Karpas-422 (cell line): Measurements from ENCODE around the gene VAMP8. TPM values are rescaled to one million over a fixed set of nuclear protein-coding genes. Genes with fewer than 3 reads are reported as not detected.
"Not testable (repeated sequence)": the region's sequence is repeated elsewhere in the genome, so short reads cannot be mapped to it uniquely, and the experiment has no call there.

Experiments used
- DNase-seq: peaks from one replicate; pipeline ENCODE4 v3.0.0-alpha.2; 2015
- H2AFZ ChIP-seq: fragments of 200-600 bp; sonication (generic); 2 replicates; pipeline ENCODE4 v1.6.1; 2014; ENCODE audit warnings: antibody characterized with exemption, low read length, mixed read lengths
- H3K27ac ChIP-seq: fragments of 200-600 bp; sonication (generic); 2 replicates; pipeline ENCODE4 v1.5.1; 2014; ENCODE audit warnings: mild to moderate bottlenecking, low read length, moderate library complexity
- H3K27me3 ChIP-seq: fragments of 200-600 bp; sonication (generic); 2 replicates; pipeline ENCODE4 v1.6.1; 2014; ENCODE audit warnings: low read length, mixed read lengths
- H3K36me3 ChIP-seq: fragments of 200-600 bp; sonication (generic); 2 replicates; pipeline ENCODE4 v1.6.1; 2014; ENCODE audit warnings: low read length, mixed read lengths; ENCODE audit not compliant: insufficient read depth
- H3K4me1 ChIP-seq: fragments of 200-600 bp; sonication (generic); 2 replicates; pipeline ENCODE4 v1.6.1; 2014; ENCODE audit warnings: mild to moderate bottlenecking, low read length, mixed read lengths
- H3K4me2 ChIP-seq: fragments of 200-600 bp; sonication (generic); 2 replicates; pipeline ENCODE4 v1.6.1; 2014; ENCODE audit warnings: low read length, low read depth, mild to moderate bottlenecking; ENCODE audit not compliant: poor library complexity, severe bottlenecking
- H3K4me3 ChIP-seq: fragments of 200-600 bp; sonication (generic); 2 replicates; pipeline ENCODE4 v1.5.1; 2014; ENCODE audit warnings: mild to moderate bottlenecking, antibody characterized with exemption, low read length, mixed read lengths
- H3K79me2 ChIP-seq: fragments of 200-600 bp; sonication (generic); 2 replicates; pipeline ENCODE4 v1.6.1; 2014; ENCODE audit warnings: mild to moderate bottlenecking, low read length, mixed read lengths
- H3K9ac ChIP-seq: fragments of 200-600 bp; sonication (generic); 2 replicates; pipeline ENCODE4 v1.6.0; 2014; ENCODE audit warnings: low read length
- H3K9me2 ChIP-seq: fragments of 200-600 bp; sonication (generic), shearing (Covaris generic); replicated peaks from 2 replicates; pipeline ENCODE4 v1.6.0; 2014; ENCODE audit warnings: mild to moderate bottlenecking, low read length, moderate library complexity; ENCODE audit not compliant: insufficient read depth
- H3K9me3 ChIP-seq: fragments of 300-700, 200-600 bp; sonication (generic); 2 replicates; pipeline ENCODE4 v1.6.1; 2014; ENCODE audit warnings: low read length, mixed read lengths
- H4K20me1 ChIP-seq: fragments of 200-600 bp; sonication (generic); 2 replicates; pipeline ENCODE4 v1.6.1; 2014; ENCODE audit warnings: mild to moderate bottlenecking, antibody characterized with exemption, low read length, low read depth; ENCODE audit not compliant: insufficient read depth
- total RNA-seq: library from RNA; depleted of rRNA; stranded (reverse); fragments of >200 nt; shearing (Covaris generic); gene quantifications from 2 replicates; pipeline ENCODE4 v1.2.3, GENCODE V29; 2014; ENCODE audit warnings: low replicate concordance

VAMP8 gene
- total RNA-seq, 1 experiment from 2014 or later: 141 TPM

DNA sequence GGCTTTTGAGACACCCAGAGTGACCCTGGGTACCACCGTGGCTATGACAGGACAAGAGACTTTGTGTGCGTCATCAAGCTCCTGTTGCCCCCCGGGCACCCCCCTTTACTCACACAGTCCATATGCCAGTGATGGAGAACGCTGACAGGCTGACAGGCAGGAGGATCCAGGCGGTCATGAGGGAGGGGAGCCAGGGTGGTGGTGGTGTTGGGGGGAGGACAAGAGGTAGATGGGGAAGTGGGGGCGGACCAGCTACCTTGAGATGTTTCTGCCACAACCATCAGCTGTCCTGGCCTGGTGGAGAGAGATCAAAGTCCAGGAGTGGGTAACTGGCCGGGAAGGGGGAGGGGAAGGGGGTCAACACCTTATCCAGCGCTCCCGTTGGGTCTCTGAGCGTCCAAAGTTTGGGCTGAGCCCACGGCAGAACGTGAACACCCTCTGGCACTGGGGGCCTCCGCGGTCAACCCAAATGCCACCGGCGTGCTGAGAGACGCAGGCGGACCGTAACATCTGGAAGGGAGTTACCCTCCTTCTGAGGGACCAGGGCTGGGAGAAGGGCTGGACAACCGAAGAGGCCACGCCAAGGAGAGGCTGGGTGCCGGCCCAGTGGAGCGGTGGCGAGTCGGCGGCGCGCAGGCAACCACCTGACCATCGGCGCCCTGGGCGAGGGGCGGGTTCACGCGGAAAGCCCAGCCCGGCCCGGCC lies 24.5 kb downstream of the VAMP8 start:
- Histone ChIP-seq H3K9ac (peak overlapping the region; percentile 68), H2AFZ (no peak overlapping the region), H3K4me3 (peak overlapping the region; percentile 70), H3K9me3 (no peaks in the 10 kb centered on the region), H3K4me2 (peak overlapping the region; percentile 83), H3K79me2 (peaks cover 8% of the 10 kb centered on the region), H3K9me2 (no peaks in the 10 kb centered on the region), H3K36me3 (peaks cover 7% of the 10 kb centered on the region; the same call in 1 of the 2 replicates), H3K27ac (no peak overlapping the region), H3K27me3 (no peaks in the 10 kb centered on the region), H3K4me1 (peaks cover 39% of the 10 kb centered on the region), H4K20me1 (0 out of 2 replicates have a peak, but pooled peaks cover 5% of the 10 kb centered on the region)
- peak; percentile 59 for DNase-seq

- peaks cover 31% of the 10 kb centered on the region for H3K4me1 ChIP-seq
- peak within 1 kb of the TSS; percentile 70 for H3K4me3 ChIP-seq
- H3K36me3 ChIP-seq: peaks cover 7% of the 10 kb centered on the region; the same call in 1 of the 2 replicates
- peak within 1 kb of the TSS; percentile 40 for H2AFZ ChIP-seq
- peak; percentile 98 for DNase-seq
- no peaks in the 10 kb centered on the region for H3K27me3 ChIP-seq
- H3K9ac ChIP-seq: peak within 1 kb of the TSS; percentile 68
- H3K27ac ChIP-seq: 0 out of 2 replicates have a peak within 1 kb of the TSS, but pooled peaks have one; percentile 10
- no peaks in the 10 kb centered on the region for H3K9me2 ChIP-seq
- peak within 1 kb of the TSS; percentile 83 for H3K4me2 ChIP-seq
- no peaks in the 10 kb centered on the region for H3K9me3 ChIP-seq
- H3K79me2 ChIP-seq: peaks cover 2% of the 10 kb centered on the region
- no peaks in the 10 kb centered on the region for H4K20me1 ChIP-seq
Observed at GRCh38 chr2:85602476-85603234, 25.3 kb downstream of the VAMP8 start, which contains the start of gene TMEM150A. TMEM150A (minus strand) TSS chr2:85602698; CDS start chr2:85601948, 750 bp downstream.

- Histone ChIP-seq H3K4me1 (peaks cover 21% of the 10 kb centered on the region), H3K36me3 (peaks cover 13% of the 10 kb centered on the region; the same call in 1 of the 2 replicates), H3K4me3 (peak overlapping the region; percentile 70; the same call in 1 of the 2 replicates), H3K4me2 (peak overlapping the region; percentile 83), H3K9ac (peak overlapping the region; percentile 13; the same call in 1 of the 2 replicates)
- not testable (repeated sequence) for DNase-seq, H4K20me1 ChIP-seq, H3K9me3 ChIP-seq, H3K9me2 ChIP-seq, H3K79me2 ChIP-seq, H3K27ac ChIP-seq, H2AFZ ChIP-seq, H3K27me3 ChIP-seq
Observed at GRCh38 chr2:85604133-85604444, 26.7 kb downstream of the VAMP8 start.

DNA sequence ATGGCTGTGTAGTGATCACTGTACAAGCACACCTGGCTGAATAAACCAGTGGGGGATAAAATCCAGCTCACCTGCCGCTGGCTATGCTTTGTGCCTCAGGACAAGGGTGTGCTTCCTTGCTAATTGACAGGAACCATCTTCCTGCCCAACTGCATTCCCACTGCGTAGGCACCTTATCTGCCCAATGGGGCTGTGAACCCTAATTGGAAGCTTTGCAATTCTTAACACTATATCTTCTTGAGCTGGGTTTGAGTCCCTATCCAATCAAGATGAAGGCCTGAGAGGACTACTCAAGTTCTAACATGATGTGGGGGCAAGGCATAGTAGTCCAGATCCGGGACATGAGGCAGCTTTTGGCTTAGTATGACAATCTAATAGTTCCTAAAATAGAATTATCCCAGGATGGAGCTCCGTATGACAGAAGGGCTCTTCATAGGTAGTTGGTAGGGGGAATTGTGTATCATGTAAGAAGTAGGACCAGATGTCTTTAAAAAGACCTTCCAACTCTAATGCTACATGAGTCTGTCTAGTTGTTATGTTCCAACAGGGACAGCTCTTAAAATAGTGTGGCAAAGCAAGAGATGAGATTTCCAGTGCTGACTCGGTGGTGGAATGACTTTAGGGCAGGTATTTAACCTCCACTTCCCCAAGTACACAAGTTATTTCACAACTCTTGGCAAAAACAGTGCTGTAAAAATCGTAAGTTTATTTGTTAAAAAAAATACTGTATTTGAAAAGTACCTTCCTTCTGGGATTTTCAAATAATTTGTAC lies 27.4 kb downstream of the VAMP8 start:
- Histone ChIP-seq H3K4me2 (no peak overlapping the region), H3K9me2 (no peaks in the 10 kb centered on the region), H3K4me3 (no peak overlapping the region), H3K27me3 (no peaks in the 10 kb centered on the region), H3K9me3 (no peaks in the 10 kb centered on the region), H3K27ac (no peak overlapping the region), H2AFZ (no peak overlapping the region), H3K79me2 (peaks cover 12% of the 10 kb centered on the region; the same call in 1 of the 2 replicates), H4K20me1 (no peaks in the 10 kb centered on the region), H3K4me1 (peaks cover 21% of the 10 kb centered on the region), H3K9ac (no peak overlapping the region), H3K36me3 (peaks cover 13% of the 10 kb centered on the region; the same call in 1 of the 2 replicates)
- no peak for DNase-seq

DNA sequence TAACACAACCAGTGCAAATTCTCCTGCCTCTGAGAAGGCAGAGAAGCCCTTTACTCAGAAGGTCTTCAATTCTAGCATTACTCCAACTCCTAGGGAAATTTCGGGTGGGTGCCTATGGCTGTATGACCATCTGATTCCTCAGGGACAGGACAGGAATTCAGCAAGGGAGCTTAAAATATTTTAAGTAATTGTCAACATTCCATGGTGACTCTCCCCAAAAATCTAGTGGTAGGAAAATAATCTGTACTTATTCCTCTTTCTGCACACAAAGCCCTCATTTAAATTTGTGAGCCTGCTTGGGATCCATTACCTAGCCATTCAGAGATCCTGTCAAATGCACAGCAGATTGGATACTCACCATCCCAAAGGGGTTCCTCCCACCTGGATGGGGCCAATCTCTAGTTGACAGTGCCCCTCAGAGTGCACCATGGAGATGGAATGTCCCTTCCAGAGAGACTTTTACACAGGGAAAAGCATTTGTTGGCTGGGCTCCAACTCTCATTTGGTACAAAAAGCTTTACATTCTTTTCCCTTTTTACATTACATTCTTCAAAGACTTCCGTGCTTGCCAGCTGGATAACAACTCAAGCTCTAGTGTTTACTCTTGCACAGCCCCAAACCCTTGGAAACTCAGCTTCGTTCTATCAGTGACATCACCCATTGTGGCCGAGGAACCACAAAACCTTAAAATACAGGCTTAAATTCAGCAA lies 28.2 kb downstream of the VAMP8 start:
- H3K36me3 ChIP-seq: peaks cover 13% of the 10 kb centered on the region; the same call in 1 of the 2 replicates
- peaks cover 26% of the 10 kb centered on the region for H3K4me1 ChIP-seq
- H3K27ac ChIP-seq: no peak overlapping the region
- H3K9me3 ChIP-seq: no peaks in the 10 kb centered on the region
- H3K27me3 ChIP-seq: no peaks in the 10 kb centered on the region
- no peak overlapping the region for H3K9ac ChIP-seq
- H3K4me2 ChIP-seq: no peak overlapping the region
- no peak overlapping the region for H3K4me3 ChIP-seq
- no peaks in the 10 kb centered on the region for H3K9me2 ChIP-seq
- no peak overlapping the region for H2AFZ ChIP-seq
- peaks cover 18% of the 10 kb centered on the region for H3K79me2 ChIP-seq
- H4K20me1 ChIP-seq: no peaks in the 10 kb centered on the region
- DNase-seq: no peak

GRCh38 chr2:85606116-85606455 lies 28.7 kb downstream of the VAMP8 start:
- Histone ChIP-seq H3K27me3 (no peaks in the 10 kb centered on the region), H4K20me1 (no peaks in the 10 kb centered on the region), H3K4me3 (no peak overlapping the region), H2AFZ (no peak overlapping the region), H3K27ac (no peak overlapping the region), H3K4me2 (no peak overlapping the region), H3K9me2 (no peaks in the 10 kb centered on the region), H3K79me2 (peaks cover 22% of the 10 kb centered on the region), H3K4me1 (peaks cover 29% of the 10 kb centered on the region), H3K9me3 (no peaks in the 10 kb centered on the region), H3K36me3 (peaks cover 13% of the 10 kb centered on the region; the same call in 1 of the 2 replicates), H3K9ac (no peak overlapping the region)
- no peak for DNase-seq

GRCh38 chr2:85607268-85608215 lies 30.2 kb downstream of the VAMP8 start:
- H3K36me3 ChIP-seq: peaks cover 13% of the 10 kb centered on the region; the same call in 1 of the 2 replicates
- no peak overlapping the region for H2AFZ ChIP-seq
- H3K9me3 ChIP-seq: no peaks in the 10 kb centered on the region
- H3K9me2 ChIP-seq: no peaks in the 10 kb centered on the region
- no peak overlapping the region for H3K4me3 ChIP-seq
- H3K27ac ChIP-seq: no peak overlapping the region
- peaks cover 27% of the 10 kb centered on the region for H3K4me1 ChIP-seq
- no peak for DNase-seq
- no peaks in the 10 kb centered on the region for H3K27me3 ChIP-seq
- H3K79me2 ChIP-seq: peaks cover 34% of the 10 kb centered on the region
- no peaks in the 10 kb centered on the region for H4K20me1 ChIP-seq
- no peak overlapping the region for H3K4me2 ChIP-seq
- H3K9ac ChIP-seq: no peak overlapping the region
